K562 (cell line): Measurements from ENCODE around the gene FXR1. TPM values are rescaled to one million over a fixed set of nuclear protein-coding genes. Genes with fewer than 3 reads are reported as not detected.
"Not testable (repeated sequence)": the region's sequence is repeated elsewhere in the genome, so short reads cannot be mapped to it uniquely, and the experiment has no call there.

Experiments
- ATAC-seq: fragments of 200-7000 bp; cut with Tn5 transposase; 3 replicates; pipeline ENCODE4 v1.9.1; 2020; ENCODE audit warnings: moderate library complexity
- BruUV-seq: library from RNA; stranded (reverse); fragments of 400-500 nt; replicated peaks from 2 replicates; lab custom pipeline; 2021; lab: Mats Ljungman, UMichigan
- CTCF ChIA-PET: fragments of 300-600 bp; formaldehyde crosslinking; extraction: SDS; loops from one replicate; lab custom pipeline; 2021; ENCODE audit warnings: low intra/inter-chr PET ratio; lab: Yijun Ruan, JAX
- POLR2A ChIA-PET: fragments of 300-600, 350-650 bp; sonication (Branson Sonifier 250); formaldehyde crosslinking; extraction: SDS; loops from one replicate; lab custom pipeline; 2021; ENCODE audit warnings: antibody characterized with exemption, inconsistent platforms; lab: Yijun Ruan, JAX
- DNase-seq, 4 experiments: peaks; one replicate each; pipeline versions ENCODE4 v3.0.0 to v3.0.0-alpha.2; 2011 to 2018; ENCODE audit warnings: low spot score in 3 of 4, mixed read lengths in 3 of 4; ENCODE audit errors: extremely low read depth in 1 of 4
- FAIRE-seq: peaks from 2 replicates; lab custom pipeline; 2011; peaks lifted over from hg19 to GRCh38; lab: Jason Lieb, UNC
- H2AFZ ChIP-seq: 2 replicates; pipeline ENCODE4 v1.6.0; 2011; ENCODE audit warnings: low read depth, low read length, control low read depth, inconsistent platforms
- H3K27ac ChIP-seq: fragments of 200-600 bp; 3 replicates; pipeline ENCODE4 v1.8.0; 2011; ENCODE audit warnings: low read depth, mild to moderate bottlenecking, control low read depth, inconsistent platforms, low read length, moderate library complexity, mixed read lengths; ENCODE audit errors: extremely low read depth
- H3K27me3 ChIP-seq, 2 experiments: fragments of 300-600 bp in 1 of 2; 2 replicates in 1 of 2; 3 replicates in 1 of 2; pipeline versions ENCODE4 v1.6.0 to v1.8.0; 2011; ENCODE audit warnings: inconsistent platforms in 2 of 2, low read length in 2 of 2, mild to moderate bottlenecking in 1 of 2, mixed read lengths in 1 of 2, moderate library complexity in 1 of 2; ENCODE audit not compliant: control insufficient read depth in 2 of 2, insufficient read depth in 2 of 2
- H3K36me3 ChIP-seq: fragments of 300-600 bp; 3 replicates; pipeline ENCODE4 v1.8.0; 2011; ENCODE audit warnings: mild to moderate bottlenecking, low read length, inconsistent platforms; ENCODE audit not compliant: control insufficient read depth, insufficient read depth
- H3K4me1 ChIP-seq, 2 experiments: fragments of 200-600 bp in 1 of 2; replicated peaks in 1 of 2; 2 replicates in 1 of 2; 3 replicates in 1 of 2; pipeline versions ENCODE4 v1.5.1 to v1.8.0; 2011; ENCODE audit warnings: inconsistent platforms in 2 of 2, low read length in 2 of 2, mild to moderate bottlenecking in 1 of 2, mixed read lengths in 1 of 2, moderate library complexity in 1 of 2; ENCODE audit not compliant: control insufficient read depth in 2 of 2, insufficient read depth in 2 of 2
- H3K4me2 ChIP-seq: 2 replicates; pipeline ENCODE4 v1.6.1; 2011; ENCODE audit warnings: low read length, control low read depth, inconsistent platforms, mixed read lengths; ENCODE audit not compliant: insufficient read depth
- H3K4me3 ChIP-seq: fragments of 200-600 bp; sonication (generic), shearing (Covaris generic); 2 replicates; pipeline ENCODE4 v1.5.1; 2016; ENCODE audit warnings: control low read depth, inconsistent platforms
- H3K79me2 ChIP-seq: fragments of 200-600 bp; 3 replicates; pipeline ENCODE4 v1.8.0; 2011; ENCODE audit warnings: low read length, inconsistent platforms; ENCODE audit not compliant: control insufficient read depth, insufficient read depth
- H3K9ac ChIP-seq, 2 experiments: 2 replicates each; pipeline versions ENCODE4 v1.6.0 to v1.6.1; 2011; ENCODE audit warnings: low read depth in 2 of 2, low read length in 2 of 2, control low read depth in 1 of 2, inconsistent platforms in 1 of 2, mild to moderate bottlenecking in 1 of 2, mixed read lengths in 1 of 2; ENCODE audit not compliant: insufficient read depth in 1 of 2
- H3K9me1 ChIP-seq: one replicate; pipeline ENCODE4 v1.6.0; 2011; ENCODE audit warnings: inconsistent platforms, mild to moderate bottlenecking, low read length, moderate library complexity; ENCODE audit not compliant: control insufficient read depth, insufficient read depth
- H3K9me3 ChIP-seq: replicated peaks from 2 replicates; pipeline ENCODE4 v1.5.1; 2011; ENCODE audit warnings: low read depth, low read length, inconsistent platforms; ENCODE audit not compliant: control insufficient read depth, insufficient read depth
- H4K20me1 ChIP-seq: replicated peaks from 2 replicates; pipeline ENCODE4 v1.6.1; 2011; ENCODE audit warnings: low read length, inconsistent platforms, mixed read lengths; ENCODE audit not compliant: control insufficient read depth, insufficient read depth
- ZNF354B ChIP-seq: fragments of 250-450 bp; sonication (Bioruptor Pico); IDR thresholded peaks from 2 replicates; pipeline ENCODE4 v1.4.0; 2020
- ZNF507 ChIP-seq: conservative IDR thresholded peaks from 2 replicates; pipeline ENCODE4 v1.6.1; 2017; ENCODE audit warnings: missing genetic modification characterization, missing compliant biosample characterization
- WGBS: fragments of 100-300 bp; shearing (Covaris generic); methylation state at CpG from one replicate; pipeline ENCODE4 v1.1.6; 2016; ENCODE audit warnings: low coverage, mixed read lengths; ENCODE audit not compliant: insufficient coverage; ENCODE audit errors: missing lambda C conversion rate; 5-methylcytosine and 5-hydroxymethylcytosine counted together
- in situ Hi-C: fragments of 300-500 bp; cut with MboI; formaldehyde crosslinking; loops from 4 replicates; pipeline ENCODE4 v1.15.0; 2018; ENCODE audit warnings: inconsistent platforms, mixed read lengths
- intact Hi-C: fragments of 100-400 bp; cut with micrococcal nuclease; formaldehyde crosslinking; loops from 2 replicates; pipeline ENCODE4 v1.14.2; 2022
- polyA plus RNA-seq, 8 experiments: library from polyadenylated mRNA; depleted of rRNA in 4 of 8; stranded (reverse) in 5 of 8; unstranded in 3 of 8; fragments of >200 nt; fragmentation: Nextera tagmentation in 2 of 8; fragmentation: Illumina TruSeq in 1 of 8; extraction: Ambion mirVana in 2 of 8; extraction: Trizol in 1 of 8; gene quantifications; 2 replicates each; pipeline versions ENCODE4 v1.2.1 to v1.2.3, GENCODE V29; 2011 to 2014; ENCODE audit warnings: inconsistent platforms in 1 of 8, missing spikeins in 1 of 8
- total RNA-seq, 7 experiments: library from RNA; depleted of rRNA in 6 of 7; stranded (reverse); fragments of >200 nt in 6 of 7; fragmentation: Illumina TruSeq in 2 of 7; extraction: Trizol in 2 of 7; gene quantifications; 2 replicates each; pipeline versions ENCODE4 v1.2.1 to v1.2.3, GENCODE V29; 2011 to 2021; ENCODE audit warnings: low replicate concordance in 1 of 7

Gene FXR1
- total and polyA plus RNA-seq, 9 of the 15 experiments (the other 6 are each of a cell fraction or from before 2014, with no cell fraction given): 59.4 to 177 (median 136) TPM

DNA sequence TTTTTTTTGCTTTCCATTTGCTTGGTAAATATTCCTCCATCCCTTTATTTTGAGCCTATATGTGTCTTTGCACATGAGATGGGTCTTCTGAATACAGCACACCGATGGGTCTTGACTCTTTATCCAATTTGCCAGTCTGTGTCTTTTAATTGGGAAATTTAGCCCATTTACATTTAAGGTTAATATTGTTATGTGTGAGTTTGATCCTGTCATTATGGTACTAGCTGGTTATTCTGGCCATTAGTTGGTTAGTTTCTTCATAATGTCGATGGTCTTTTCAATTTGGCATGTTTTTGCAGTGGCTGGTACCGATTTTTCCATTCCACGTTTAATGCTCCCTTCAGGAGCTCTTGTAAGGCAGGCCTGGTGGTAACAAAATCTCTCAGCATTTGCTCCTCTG is 89.9 kb downstream of the FXR1 start:
- DNase-seq, ATAC-seq, H3K4me2 ChIP-seq, CTCF ChIA-PET, H4K20me1 ChIP-seq, H3K9me1 ChIP-seq, BruUV-seq, H2AFZ ChIP-seq, H3K36me3 ChIP-seq, H3K27ac ChIP-seq, H3K4me1 ChIP-seq, FAIRE-seq, H3K27me3 ChIP-seq, H3K79me2 ChIP-seq, in situ Hi-C loops, H3K9ac ChIP-seq, H3K4me3 ChIP-seq, H3K9me3 ChIP-seq, POLR2A ChIA-PET, intact Hi-C loops: not testable (repeated sequence)
- 2% methylated on average over 4 of the region's 4 CpGs for WGBS
- peak; percentile 90 for TF ChIP-seq ZNF507 (tag)
- TF ChIP-seq ZNF354B (CRISPR knock-in tag): peak; percentile 67; the same call in 1 of the 2 replicates

DNA sequence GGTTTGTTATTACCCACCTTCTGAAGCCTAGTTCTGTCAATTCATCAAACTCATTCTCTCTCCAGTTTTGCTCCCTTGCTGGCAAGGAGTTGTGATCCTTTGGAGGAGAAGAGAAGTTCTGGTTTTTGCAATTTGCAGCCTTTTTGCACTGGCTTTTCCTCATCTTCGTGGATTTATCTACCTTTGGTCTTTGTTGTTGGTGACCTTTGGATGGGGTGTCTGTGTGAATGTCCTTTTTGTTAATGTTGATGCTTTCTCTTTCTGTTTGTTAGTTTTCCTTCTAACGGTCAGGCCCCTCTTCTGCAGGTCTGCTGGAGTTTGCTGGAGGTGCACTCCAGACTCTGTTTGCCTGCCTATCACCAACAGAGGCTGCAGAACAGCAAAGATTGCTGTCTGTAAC is 91.0 kb downstream of the FXR1 start:
- DNase-seq: not testable (repeated sequence)

More for the DNA sequence above, 91.0 kb downstream of the FXR1 start:
- ATAC-seq, H3K27ac ChIP-seq, H3K27me3 ChIP-seq, H3K9ac ChIP-seq, CTCF ChIA-PET, H4K20me1 ChIP-seq, intact Hi-C loops, H3K9me1 ChIP-seq, FAIRE-seq, H3K36me3 ChIP-seq, H3K4me3 ChIP-seq, H2AFZ ChIP-seq, H3K4me2 ChIP-seq, H3K4me1 ChIP-seq, POLR2A ChIA-PET, H3K79me2 ChIP-seq, BruUV-seq, in situ Hi-C loops, H3K9me3 ChIP-seq: not testable (repeated sequence)
- WGBS: 0% methylated on average over 1 of the region's 2 CpGs
